Tibial artery (tissue), 4 donors: ENCODE measurements around the gene HLA-A.

Experiments used
- DNase-seq, 2 donors: peaks; one replicate each; pipeline ENCODE4 v3.0.0-alpha.2; 2019
- H3K27ac ChIP-seq, 2 donors: fragments of 200-600 bp; sonication (generic) in 1 of 2; 1 replicate in 1 of 2; 2 replicates in 1 of 2; pipeline ENCODE4 v1.5.1; 2018 to 2019; ENCODE audit warnings: mild to moderate bottlenecking in 1 of 2
- H3K27me3 ChIP-seq, 2 donors: fragments of 200-600 bp; sonication (generic) in 1 of 2; one replicate each; pipeline versions ENCODE4 v1.5.1 to v1.6.0; 2016 to 2019
- H3K36me3 ChIP-seq, 3 donors: fragments of 200-600 bp; sonication (generic) in 2 of 3; one replicate each; pipeline ENCODE4 v1.5.1; 2016 to 2019; ENCODE audit warnings: mild to moderate bottlenecking in 2 of 3
- H3K4me1 ChIP-seq, 4 donors: fragments of 200-600 bp; sonication (generic) in 2 of 4; 1 replicate in 3 of 4; 2 replicates in 1 of 4; pipeline ENCODE4 v1.5.1; 2016 to 2019
- H3K4me3 ChIP-seq, 2 donors: fragments of 200-600 bp; sonication (generic) in 1 of 2; 1 replicate in 1 of 2; 2 replicates in 1 of 2; pipeline ENCODE4 v1.5.1; 2018 to 2019; ENCODE audit warnings: mild to moderate bottlenecking in 2 of 2
- H3K9me3 ChIP-seq, 3 donors: fragments of 200-600 bp; sonication (generic) in 1 of 3; one replicate each; pipeline ENCODE4 v1.5.1; 2016 to 2019
- intact Hi-C: fragments of 100-400 bp; cut with DNase I; formaldehyde crosslinking; loops from one replicate; pipeline ENCODE4 v1.15.0; 2023; ENCODE audit warnings: low total_unique reads
- TF ChIP-seq, protein P1 (sequence below), 2 experiments: fragments of 200-600 bp in 1 of 2; fragments of 450-650 bp in 1 of 2; IDR thresholded peaks; one replicate each; pipeline ENCODE4 v1.5.1; 2017 to 2019; ENCODE audit warnings: antibody characterized with exemption in 2 of 2, mild to moderate bottlenecking in 1 of 2, moderate library complexity in 1 of 2

Gene HLA-A

DNA sequence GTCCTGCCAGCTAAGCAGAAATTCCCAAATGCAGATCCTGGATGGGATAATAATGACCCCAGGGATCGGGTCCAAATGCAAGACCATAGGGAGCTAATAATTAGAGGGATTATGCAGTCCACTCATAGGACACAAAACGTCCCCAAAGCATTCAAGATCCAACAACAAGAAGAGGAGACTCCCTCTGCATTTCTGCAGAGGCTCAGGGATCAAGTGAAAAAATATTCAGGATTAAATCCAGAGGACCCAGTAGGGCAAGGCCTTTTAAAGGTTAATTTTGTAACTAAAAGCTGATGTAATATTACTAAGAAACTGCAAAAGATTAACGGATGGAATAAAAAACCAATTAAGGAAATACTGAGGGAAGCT is 22.2 kb downstream of the HLA-A start:
- Histone ChIP-seq H3K36me3 (no peaks in the 10 kb centered on the region), H3K27ac (peak overlapping the region; percentile 65 to 84), H3K4me1 (peaks cover 4 to 32% (median 21%) of the 10 kb centered on the region in 4 donors), H3K4me3 (peak overlapping the region; percentile 49 to 50), H3K27me3 (no peaks in the 10 kb centered on the region), H3K9me3 (no peaks in the 10 kb centered on the region)
- intact Hi-C loops: no loop called here
- DNase-seq: no peak
- TF ChIP-seq, protein P1, sequence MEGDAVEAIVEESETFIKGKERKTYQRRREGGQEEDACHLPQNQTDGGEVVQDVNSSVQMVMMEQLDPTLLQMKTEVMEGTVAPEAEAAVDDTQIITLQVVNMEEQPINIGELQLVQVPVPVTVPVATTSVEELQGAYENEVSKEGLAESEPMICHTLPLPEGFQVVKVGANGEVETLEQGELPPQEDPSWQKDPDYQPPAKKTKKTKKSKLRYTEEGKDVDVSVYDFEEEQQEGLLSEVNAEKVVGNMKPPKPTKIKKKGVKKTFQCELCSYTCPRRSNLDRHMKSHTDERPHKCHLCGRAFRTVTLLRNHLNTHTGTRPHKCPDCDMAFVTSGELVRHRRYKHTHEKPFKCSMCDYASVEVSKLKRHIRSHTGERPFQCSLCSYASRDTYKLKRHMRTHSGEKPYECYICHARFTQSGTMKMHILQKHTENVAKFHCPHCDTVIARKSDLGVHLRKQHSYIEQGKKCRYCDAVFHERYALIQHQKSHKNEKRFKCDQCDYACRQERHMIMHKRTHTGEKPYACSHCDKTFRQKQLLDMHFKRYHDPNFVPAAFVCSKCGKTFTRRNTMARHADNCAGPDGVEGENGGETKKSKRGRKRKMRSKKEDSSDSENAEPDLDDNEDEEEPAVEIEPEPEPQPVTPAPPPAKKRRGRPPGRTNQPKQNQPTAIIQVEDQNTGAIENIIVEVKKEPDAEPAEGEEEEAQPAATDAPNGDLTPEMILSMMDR (IDR thresholded peaks at IDR 0.05): no peak

DNA sequence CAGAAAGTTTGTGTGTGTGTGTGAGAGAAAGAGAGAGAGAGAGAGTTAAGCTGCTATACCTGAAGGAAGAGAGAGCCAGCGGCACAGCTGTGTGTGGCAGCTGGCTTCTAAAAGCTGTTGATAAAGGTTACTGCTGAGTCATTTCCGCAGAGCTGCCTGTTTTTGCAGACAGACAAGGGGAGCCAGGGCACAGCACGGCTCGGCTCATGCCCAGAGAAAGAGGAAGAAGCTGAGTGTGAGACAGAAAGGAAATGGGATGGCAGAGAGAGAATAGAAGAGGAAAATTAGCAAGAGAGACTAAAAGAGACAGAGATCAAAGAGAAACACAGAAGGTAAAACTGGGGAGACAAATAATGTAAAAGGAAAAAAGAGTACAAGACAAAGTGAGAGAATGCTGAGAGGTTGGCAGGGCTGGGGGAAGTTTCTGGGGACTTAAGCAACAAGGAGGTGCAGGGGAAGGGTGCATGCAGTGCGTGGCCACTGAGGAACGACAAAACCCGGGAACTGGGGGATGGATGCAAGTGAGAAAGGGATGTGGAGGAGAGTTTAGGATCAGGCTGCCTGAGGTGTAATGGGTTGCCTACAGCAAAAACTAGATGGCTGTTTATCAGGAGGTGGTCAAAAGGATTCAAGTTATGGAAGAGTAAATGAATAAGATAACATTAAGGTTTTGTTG is 22.7 kb downstream of the HLA-A start:
- no peaks in the 10 kb centered on the region for H3K36me3 ChIP-seq
- H3K27me3 ChIP-seq: no peaks in the 10 kb centered on the region
- peak; percentile 85 to 87 for DNase-seq
- H3K4me3 ChIP-seq: peak overlapping the region; percentile 49 to 50
- peak overlapping the region; percentile 65 to 84 for H3K27ac ChIP-seq
- H3K9me3 ChIP-seq: no peaks in the 10 kb centered on the region
- peaks cover 4 to 32% (median 21%) of the 10 kb centered on the region in 4 donors for H3K4me1 ChIP-seq
- TF ChIP-seq, protein P1 (IDR thresholded peaks at IDR 0.05): no peak
- intact Hi-C loops: no loop called here

DNA sequence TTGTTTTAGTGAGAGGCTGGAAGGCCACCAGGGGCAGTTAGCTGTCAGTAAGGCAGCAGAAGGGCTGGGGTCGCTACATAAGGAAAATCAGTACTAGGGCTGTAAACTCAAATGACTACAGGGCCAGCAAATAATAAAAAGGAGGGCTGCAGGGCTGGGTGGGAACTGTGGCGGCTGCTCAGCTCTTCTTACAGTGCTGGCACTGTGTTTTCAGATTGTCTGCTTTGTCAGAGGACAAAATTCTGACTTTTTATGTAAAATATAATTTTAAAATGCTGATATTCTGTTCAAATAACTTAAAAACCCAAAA is 23.2 kb downstream of the HLA-A start:
- no peaks in the 10 kb centered on the region for H3K27me3 ChIP-seq
- no peaks in the 10 kb centered on the region for H3K9me3 ChIP-seq
- TF ChIP-seq, protein P1 (IDR thresholded peaks at IDR 0.05): no peak
- H3K27ac ChIP-seq: peak overlapping the region; percentile 65 to 84
- intact Hi-C loops: no loop called here
- peak overlapping the region; percentile 49 to 50 for H3K4me3 ChIP-seq
- H3K36me3 ChIP-seq: peaks cover 0 to 4% (median 0%) of the 10 kb centered on the region in 3 donors
- peaks cover 4 to 32% (median 21%) of the 10 kb centered on the region in 4 donors for H3K4me1 ChIP-seq
- DNase-seq: no peak

DNA sequence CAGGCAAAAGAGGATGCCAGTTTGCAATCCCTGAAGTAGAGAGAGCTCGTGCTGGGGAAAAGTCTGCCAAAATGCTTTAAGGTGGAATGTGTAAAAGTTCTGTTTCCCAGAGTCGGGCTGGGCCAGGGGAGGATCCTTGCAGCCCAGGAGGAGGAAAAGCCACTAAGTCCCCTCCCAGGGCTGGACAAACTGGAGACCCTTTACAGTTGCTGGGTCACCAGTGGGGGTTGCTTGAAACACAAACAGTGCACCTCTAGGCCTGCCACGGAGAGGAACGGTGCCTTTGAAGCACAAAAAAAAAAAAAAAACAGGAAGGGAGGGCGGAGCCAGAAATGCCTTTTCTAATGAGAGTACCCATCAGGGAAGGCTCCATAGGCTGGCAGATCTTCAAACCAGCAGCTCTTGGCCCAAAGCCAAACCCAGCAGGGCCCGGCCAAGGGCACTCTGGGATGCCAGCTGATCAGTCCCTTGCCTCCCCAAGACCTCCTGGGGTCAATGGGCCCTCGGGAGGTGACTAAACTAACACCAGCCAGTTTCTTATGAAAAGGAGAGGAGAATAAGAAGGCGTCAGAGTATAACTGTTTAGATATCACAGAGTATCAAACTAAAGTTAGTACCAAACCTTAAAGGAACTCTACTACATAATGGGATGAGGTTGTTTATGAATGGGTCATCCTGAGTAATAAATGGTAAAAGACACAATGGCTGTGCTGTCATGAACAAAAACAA is 23.7 kb downstream of the HLA-A start:
- Histone ChIP-seq H3K4me1 (peaks cover 4 to 32% (median 21%) of the 10 kb centered on the region in 4 donors), H3K9me3 (no peaks in the 10 kb centered on the region), H3K27ac (peak overlapping the region; percentile 65 to 84), H3K36me3 (peaks cover 0 to 10% (median 0%) of the 10 kb centered on the region in 3 donors), H3K27me3 (no peaks in the 10 kb centered on the region), H3K4me3 (peak overlapping the region; percentile 49 to 50)
- peak; percentile 80 to 94 for DNase-seq
- TF ChIP-seq, protein P1 (IDR thresholded peaks at IDR 0.05): no peak
- intact Hi-C loops: no loop called here

DNA sequence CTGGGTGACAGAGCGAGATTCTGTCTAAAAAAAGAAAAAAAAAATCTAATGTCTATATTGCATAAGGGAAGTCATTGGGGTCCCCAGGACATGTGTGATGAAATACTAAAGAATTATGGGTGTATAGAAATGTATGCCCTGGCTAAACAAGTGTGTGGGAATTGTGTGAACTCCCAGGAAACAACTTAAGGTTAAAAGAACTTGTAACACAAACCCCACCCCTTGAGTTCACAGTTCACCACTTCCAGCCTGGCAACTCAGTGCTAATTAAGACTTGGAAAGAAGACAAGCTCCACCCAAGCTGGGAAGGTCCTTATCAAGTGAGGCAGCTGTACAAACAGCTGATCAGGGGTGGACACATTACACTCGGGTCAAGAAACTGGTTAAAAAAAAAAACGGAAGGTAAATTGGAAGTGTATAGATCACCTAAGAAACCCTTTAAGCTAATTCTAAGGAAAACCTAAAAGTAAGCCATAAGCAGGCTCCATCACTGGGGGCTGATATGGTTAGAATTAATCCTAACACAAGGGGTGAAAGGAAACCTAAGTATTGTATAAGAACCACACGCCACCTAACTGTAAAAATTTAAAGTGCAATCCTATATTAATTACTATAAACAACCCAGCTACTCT is 25.2 kb downstream of the HLA-A start:
- DNase-seq: no peak
- H3K4me3 ChIP-seq: no peak overlapping the region
- no peaks in the 10 kb centered on the region for H3K9me3 ChIP-seq
- H3K4me1 ChIP-seq: peaks cover 4 to 32% (median 21%) of the 10 kb centered on the region in 4 donors
- intact Hi-C loops: no loop called here
- H3K27me3 ChIP-seq: no peaks in the 10 kb centered on the region
- peaks cover 0 to 10% (median 0%) of the 10 kb centered on the region in 3 donors for H3K36me3 ChIP-seq
- peak overlapping the region in 1 of 2 donors; percentile 84 for H3K27ac ChIP-seq
- TF ChIP-seq, protein P1 (IDR thresholded peaks at IDR 0.05): no peak
